Nephron (organoid): ENCODE data around the gene B4GALNT3.

Experiments
- H3K27ac Mint-ChIP-seq, 3 experiments: 2 replicates each; pipeline ENCODE4 v1.8.0; 2020; ENCODE audit warnings: mixed read lengths in 3 of 3, mild to moderate bottlenecking in 2 of 3, moderate library complexity in 1 of 3
- H3K27me3 Mint-ChIP-seq: 2 replicates; pipeline ENCODE4 v1.8.0; 2021; ENCODE audit warnings: low read depth, mild to moderate bottlenecking, moderate library complexity, mixed read lengths
- H3K36me3 Mint-ChIP-seq: 2 replicates; pipeline ENCODE4 v1.8.0; 2020; ENCODE audit warnings: low read depth, mixed read lengths
- H3K4me1 Mint-ChIP-seq: 2 replicates; pipeline ENCODE4 v1.8.0; 2020; ENCODE audit warnings: mixed read lengths
- H3K4me3 Mint-ChIP-seq, 3 experiments: 2 replicates each; pipeline ENCODE4 v1.8.0; 2020; ENCODE audit warnings: mild to moderate bottlenecking in 3 of 3, mixed read lengths in 3 of 3, moderate library complexity in 2 of 3
- H3K9me3 Mint-ChIP-seq: 2 replicates; pipeline ENCODE4 v1.8.0; 2020; ENCODE audit warnings: mixed read lengths
- TF ChIP-seq, protein P1 (sequence below), 3 experiments: fragments of 200-600 bp; sonication (generic); IDR thresholded peaks; one replicate each; pipeline ENCODE4 v1.5.0; 2021; ENCODE audit warnings: antibody characterized with exemption in 3 of 3; ENCODE audit not compliant: unreplicated experiment in 3 of 3

B4GALNT3 gene

DNA sequence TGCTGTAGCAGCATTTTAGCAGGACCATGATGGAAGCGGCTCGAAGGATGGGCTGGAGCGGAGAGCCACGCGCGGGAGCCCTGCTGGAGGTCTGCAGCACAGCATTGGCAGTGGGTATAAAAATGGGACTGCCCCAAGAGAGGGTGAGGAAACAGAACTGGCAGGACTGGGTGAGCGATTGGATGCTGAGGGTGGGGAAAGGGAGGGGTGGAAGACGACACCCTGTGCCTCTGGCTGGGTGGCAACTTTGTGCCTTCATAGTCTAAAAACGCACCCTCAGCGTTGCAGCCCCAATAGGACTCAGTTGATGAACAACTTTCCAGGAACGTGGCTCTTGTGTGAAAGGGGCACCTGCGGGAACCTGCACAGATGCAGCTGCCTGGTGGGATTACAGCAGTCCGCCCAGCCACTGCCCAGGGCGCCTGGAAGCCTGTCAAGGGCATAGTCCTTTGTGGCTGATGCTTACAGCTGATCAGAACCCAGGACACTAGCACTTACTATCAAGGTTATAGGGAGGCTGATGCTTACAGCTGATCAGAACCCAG lies 130.5 kb downstream of the B4GALNT3 start:
- TF ChIP-seq, protein P1, sequence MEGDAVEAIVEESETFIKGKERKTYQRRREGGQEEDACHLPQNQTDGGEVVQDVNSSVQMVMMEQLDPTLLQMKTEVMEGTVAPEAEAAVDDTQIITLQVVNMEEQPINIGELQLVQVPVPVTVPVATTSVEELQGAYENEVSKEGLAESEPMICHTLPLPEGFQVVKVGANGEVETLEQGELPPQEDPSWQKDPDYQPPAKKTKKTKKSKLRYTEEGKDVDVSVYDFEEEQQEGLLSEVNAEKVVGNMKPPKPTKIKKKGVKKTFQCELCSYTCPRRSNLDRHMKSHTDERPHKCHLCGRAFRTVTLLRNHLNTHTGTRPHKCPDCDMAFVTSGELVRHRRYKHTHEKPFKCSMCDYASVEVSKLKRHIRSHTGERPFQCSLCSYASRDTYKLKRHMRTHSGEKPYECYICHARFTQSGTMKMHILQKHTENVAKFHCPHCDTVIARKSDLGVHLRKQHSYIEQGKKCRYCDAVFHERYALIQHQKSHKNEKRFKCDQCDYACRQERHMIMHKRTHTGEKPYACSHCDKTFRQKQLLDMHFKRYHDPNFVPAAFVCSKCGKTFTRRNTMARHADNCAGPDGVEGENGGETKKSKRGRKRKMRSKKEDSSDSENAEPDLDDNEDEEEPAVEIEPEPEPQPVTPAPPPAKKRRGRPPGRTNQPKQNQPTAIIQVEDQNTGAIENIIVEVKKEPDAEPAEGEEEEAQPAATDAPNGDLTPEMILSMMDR (IDR thresholded peaks at IDR 0.05; ENCODE audit: unreplicated experiment in 3 of 3), result no peak
- H3K4me3 Mint-ChIP-seq, result no peak overlapping the region
- H3K36me3 Mint-ChIP-seq, result no peaks in the 10 kb centered on the region
- peaks cover 22% of the 10 kb centered on the region for H3K4me1 Mint-ChIP-seq
- peaks cover 10% of the 10 kb centered on the region for H3K27me3 Mint-ChIP-seq
- peaks cover 7% of the 10 kb centered on the region for H3K9me3 Mint-ChIP-seq
- H3K27ac Mint-ChIP-seq, result no peak overlapping the region

DNA sequence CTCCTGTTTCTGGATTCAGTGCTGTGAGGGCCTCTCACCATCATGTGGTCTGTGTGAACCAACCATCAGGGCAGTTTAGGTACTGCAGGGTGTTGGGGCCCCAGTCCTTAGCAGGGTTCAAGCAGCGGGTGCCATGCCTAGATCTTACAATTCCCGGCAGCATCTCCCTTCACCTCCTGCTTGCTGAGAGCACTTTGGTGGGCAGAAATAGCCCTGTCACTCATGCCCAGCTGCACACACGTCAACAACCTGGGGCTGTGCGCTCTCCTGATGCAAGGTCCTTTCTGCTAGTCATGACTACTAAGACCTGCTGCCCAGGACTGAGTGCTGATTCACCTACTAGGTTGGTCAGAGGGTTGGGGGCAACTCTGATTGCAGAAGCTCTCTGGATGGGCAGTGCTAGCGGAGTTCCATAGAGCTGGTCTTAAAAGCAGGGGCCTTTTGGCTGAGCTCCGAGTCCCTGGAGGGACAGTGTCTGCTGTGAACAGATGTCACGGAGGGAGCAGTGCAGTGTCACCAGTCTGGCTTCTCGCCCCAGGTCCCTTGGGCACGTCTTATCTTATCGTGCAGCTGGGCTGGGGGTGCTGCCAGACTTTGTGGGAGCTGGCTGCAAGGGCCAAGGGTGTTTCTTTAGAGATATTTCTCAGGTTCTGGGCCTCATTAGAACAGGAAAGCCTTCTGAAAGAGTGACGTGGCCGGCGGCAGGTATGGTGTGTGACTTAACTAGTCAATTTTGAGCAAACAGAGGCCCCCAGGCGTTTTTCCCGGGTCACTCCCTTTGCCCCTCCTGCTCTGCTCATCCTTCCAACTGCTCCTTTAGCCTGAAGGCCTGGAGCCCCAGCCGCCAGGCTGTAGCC lies 131.7 kb downstream of the B4GALNT3 start:
- no peak overlapping the region for H3K4me3 Mint-ChIP-seq
- H3K27me3 Mint-ChIP-seq, result peaks cover 7% of the 10 kb centered on the region
- peak overlapping the region in 1 of 3 experiments; percentile 44 for H3K27ac Mint-ChIP-seq
- H3K4me1 Mint-ChIP-seq, result peaks cover 17% of the 10 kb centered on the region
- H3K36me3 Mint-ChIP-seq, result no peaks in the 10 kb centered on the region
- TF ChIP-seq, protein P1 (IDR thresholded peaks at IDR 0.05; ENCODE audit: unreplicated experiment in 3 of 3), result no peak
- H3K9me3 Mint-ChIP-seq, result peaks cover 7% of the 10 kb centered on the region

DNA sequence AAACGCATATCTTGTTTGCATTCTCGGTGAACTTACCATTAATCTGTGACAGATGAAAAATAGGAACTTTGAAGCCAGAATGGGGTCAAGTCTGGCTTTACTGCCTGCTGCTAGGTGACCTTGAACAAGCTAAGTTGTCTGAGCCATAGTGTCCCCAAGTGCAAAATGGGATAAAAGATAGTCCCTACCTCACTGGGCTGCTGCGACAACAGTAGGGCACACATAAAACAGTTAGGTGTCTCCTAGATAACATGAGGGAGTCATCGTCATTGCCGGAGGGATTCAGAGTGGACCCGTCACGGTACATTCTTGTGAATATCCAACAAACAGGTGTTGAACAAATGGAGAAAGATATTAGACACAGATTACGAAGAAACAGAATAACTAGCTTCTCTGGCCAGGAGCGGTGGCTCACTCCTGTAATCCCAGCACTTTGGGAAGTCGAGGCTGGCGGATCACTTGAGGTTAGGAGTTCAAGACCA lies 132.3 kb downstream of the B4GALNT3 start:
- Mint-ChIP-seq H3K9me3 (peaks cover 7% of the 10 kb centered on the region), H3K27me3 (peaks cover 3% of the 10 kb centered on the region), H3K36me3 (no peaks in the 10 kb centered on the region), H3K4me3 (no peak overlapping the region), H3K4me1 (peaks cover 17% of the 10 kb centered on the region), H3K27ac (no peak overlapping the region)
- TF ChIP-seq, protein P1 (IDR thresholded peaks at IDR 0.05; ENCODE audit: unreplicated experiment in 3 of 3), result no peak

DNA sequence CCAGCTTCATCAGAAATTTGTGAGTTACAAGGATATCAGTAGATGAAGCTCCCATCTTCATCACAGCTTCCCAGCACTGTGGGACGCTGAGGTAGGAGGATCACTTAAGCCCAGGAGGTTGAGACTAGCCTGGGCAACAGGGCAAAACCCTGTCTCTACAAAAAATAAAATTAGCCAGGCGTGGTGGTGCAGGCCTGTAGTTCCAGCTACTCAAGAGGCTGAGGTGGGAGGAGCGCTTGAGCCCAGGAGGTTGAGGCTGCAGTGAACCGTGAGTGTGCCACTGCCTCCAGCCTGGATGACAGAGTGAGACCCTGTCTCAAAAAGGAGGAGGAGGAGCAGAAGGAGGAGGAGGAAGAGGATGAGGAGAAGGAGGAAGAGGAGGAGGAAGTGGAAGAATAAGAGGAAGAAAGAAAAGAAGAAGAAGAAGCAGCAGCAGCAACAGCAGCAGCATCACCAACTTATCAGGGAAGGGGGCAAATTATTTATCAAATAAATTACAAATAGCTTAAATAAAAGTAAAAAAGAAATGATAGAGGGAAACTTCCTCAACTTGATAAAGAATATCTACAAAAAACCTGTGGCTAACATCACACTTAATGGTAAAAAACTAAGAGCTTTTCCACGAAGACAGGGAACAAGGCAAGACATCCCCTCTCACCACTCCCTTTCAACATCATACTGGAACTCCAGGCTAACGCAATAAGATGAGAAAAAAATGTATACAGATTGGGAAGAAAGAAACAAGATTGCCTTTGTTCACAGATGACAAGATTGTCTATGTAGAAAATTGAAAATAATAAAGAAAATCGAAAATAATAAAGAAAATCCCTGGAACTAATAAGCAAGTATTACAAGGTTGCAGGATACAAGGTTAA lies 133.9 kb downstream of the B4GALNT3 start:
- H3K4me1 Mint-ChIP-seq, result peaks cover 17% of the 10 kb centered on the region

DNA sequence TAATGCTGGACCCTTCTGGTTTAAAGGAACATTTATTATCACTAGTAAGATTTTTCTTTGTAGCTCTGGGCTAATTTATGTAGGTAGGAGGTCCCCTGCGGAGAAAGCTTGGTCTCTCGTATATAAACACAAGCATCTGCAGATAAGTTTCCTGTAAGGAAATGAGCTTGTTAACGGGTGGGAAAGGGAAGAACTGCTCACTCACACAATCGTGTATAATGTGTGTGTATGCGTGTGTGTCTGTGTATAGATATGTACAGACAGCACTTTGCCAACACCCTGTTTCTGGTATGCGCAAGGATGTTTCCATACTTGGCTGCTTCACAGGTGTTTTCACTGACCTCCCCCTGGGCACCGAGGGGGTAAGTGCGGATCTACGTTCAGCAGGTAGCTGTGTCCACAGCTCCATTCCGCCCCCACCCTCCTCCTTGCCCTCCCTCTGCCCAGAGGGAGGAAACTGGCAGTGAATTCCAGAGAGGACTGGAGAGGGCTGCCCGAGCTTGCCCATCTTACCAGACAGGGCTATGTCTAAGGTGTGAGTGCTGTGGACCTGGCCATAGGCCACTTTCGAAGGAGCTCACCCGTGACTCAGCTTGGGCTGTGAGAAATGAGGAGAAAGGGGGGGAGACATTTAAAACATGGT lies 138.3 kb downstream of the B4GALNT3 start:
- Mint-ChIP-seq H3K27ac (no peak overlapping the region), H3K27me3 (peaks cover 5% of the 10 kb centered on the region), H3K9me3 (no peaks in the 10 kb centered on the region), H3K4me3 (no peak overlapping the region), H3K36me3 (no peaks in the 10 kb centered on the region), H3K4me1 (peaks cover under 1% of the 10 kb centered on the region)
- TF ChIP-seq, protein P1 (IDR thresholded peaks at IDR 0.05; ENCODE audit: unreplicated experiment in 3 of 3), result no peak

More for the DNA sequence above, 133.9 kb downstream of the B4GALNT3 start:
- TF ChIP-seq, protein P1 (IDR thresholded peaks at IDR 0.05; ENCODE audit: unreplicated experiment in 3 of 3), result no peak
- peaks cover 3% of the 10 kb centered on the region for H3K27me3 Mint-ChIP-seq
- H3K9me3 Mint-ChIP-seq, result no peaks in the 10 kb centered on the region
- no peak overlapping the region for H3K4me3 Mint-ChIP-seq
- H3K36me3 Mint-ChIP-seq, result no peaks in the 10 kb centered on the region
- H3K27ac Mint-ChIP-seq, result no peak overlapping the region
